GM21717 (cell line): ENCODE measurements around the gene NPIPB6.

Experiments used
- ATAC-seq: cut with Tn5 transposase; IDR thresholded peaks from one replicate; pipeline ENCODE4 v1.9.1; 2021; ENCODE audit warnings: mild to moderate bottlenecking, moderate library complexity; ENCODE audit not compliant: unreplicated experiment

Gene NPIPB6

DNA sequence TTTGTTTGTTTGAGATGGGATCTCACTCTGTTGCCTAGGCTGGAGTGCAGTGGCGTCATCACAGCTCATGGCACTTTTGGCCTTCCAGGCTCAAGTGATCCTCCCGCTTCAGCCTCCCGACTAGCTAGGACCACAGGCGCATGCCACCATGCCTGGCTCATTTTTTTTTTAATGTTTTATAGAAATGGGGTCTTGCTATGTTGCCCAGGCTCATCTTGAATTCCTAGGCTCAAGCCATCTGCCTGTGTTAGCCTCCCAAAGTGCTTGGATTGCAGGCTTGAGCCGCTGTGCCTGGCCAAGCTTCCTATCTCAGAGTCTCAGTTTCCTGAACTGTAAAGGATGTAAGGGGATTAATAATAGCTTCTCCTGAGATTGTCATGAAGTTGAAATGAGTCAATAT, 63.0 kb downstream of the NPIPB6 start:
- ATAC-seq = no peak

DNA sequence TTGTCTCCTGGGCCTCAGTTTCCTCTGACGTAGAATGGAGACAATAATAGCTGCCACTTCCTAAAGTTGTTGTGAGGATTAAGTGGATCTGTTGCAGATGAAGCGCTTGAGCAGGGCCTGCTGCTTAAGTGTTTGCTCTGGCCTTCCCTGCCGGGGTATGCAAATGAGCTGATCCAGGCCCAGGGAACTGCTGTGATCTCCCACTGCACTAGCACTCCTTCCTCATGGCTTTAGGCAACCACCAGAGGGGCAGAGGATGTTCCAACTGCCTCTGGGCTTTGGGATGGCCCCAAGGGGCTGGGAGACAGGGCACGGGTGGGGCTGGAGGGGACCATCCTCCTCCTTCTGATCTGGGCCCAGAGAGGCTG, 64.8 kb downstream of the NPIPB6 start:
- ATAC-seq = no peak

- ATAC-seq = no peak
Measured at GRCh38 chr16:28297784-28298510, 65.4 kb downstream of the NPIPB6 start.

- no peak for ATAC-seq
Measured at GRCh38 chr16:28297308-28297707, 66.0 kb downstream of the NPIPB6 start.

DNA sequence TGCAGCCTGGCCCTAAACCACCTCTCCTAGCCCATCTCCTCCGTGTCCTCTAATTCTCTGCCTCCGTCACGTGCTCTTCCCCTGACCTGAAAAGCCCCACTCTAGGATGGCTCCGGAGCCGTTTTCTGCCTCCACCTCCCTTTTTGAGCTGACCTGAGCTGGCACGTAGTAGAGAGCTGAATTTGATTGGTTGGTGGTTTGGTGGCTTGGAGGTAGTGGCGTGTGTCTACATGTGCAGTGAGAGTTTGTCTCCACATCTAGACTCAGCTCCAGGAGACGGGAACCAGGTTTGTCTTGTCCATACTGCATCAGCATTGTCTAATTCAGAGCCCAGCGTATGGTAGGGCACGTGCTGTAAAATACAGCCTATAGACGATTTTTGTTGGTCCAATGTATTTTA, 68.0 kb downstream of the NPIPB6 start:
- no peak for ATAC-seq

DNA sequence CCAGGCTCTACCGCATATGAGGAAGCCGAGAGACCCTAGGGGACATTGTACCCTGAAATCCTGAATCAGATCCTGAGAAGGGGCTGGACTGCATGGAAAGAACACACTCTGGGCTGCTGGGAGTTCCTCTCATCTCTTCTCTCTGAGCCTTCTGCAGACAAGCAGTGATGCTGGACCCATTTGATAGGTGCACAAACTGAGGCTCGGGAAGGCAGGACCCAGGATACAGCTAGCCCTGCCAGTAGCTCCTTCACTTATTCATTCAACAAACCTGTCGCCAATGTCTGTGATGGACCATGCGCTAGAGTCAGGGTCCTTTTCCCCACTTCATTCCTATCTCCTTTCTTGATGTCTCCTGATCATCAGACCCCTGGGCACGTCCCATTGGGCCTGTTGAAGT, 69.1 kb downstream of the NPIPB6 start:
- ATAC-seq = no peak

GRCh38 chr16:28293601-28293960, 69.7 kb downstream of the NPIPB6 start:
- ATAC-seq = no peak

DNA sequence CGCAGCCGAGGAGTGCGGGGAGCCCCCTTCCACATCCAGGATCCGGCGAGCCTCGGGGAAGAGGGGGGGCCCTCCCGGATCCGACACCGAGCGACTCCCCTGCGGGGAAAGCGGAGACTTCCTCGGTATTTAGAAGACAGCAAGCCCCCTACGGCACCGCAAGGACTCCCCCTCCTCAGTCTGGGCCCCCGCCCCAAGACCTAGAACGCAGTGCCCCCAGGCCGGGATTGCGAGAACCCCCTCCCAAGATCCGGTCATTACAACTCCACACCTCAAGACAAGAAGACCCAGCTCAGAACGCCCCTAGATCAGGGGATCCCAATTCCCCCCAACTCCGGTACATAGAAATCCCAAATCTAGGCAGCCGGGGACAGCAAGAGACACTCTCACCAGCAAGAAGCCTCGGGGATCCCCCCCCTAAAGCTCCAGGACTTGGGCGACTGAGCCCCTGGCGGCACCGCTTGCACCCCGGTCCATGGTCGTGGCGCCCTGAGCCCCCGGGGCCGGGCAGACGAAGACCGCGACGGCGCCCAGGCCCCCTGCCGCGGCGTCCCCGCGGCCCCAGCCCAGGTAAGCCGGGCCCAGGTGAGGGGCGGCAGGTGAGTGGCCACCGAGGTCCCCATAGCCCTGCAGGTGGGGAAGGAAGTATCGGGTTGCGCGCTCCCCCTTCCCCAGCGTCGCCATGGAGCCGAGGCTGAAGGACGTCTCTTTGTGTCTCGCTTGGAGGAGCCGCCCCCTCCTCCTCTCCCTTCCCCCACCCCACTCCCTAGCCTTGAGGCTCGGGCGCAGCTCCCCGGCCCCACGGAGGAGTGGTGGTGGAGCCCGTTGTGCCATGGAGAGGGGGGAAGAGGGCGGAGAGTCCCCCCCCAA, 70.3 kb downstream of the NPIPB6 start:
- no peak for ATAC-seq
